CD4-positive, alpha-beta T cell treated with Interleukin-15 for 4 hours (primary cell): ENCODE results near the gene CBFB.

Experiments
- DNase-seq: peaks from one replicate; pipeline ENCODE4 v3.0.0-alpha.2; 2020; ENCODE audit warnings: low spot score

Gene CBFB

DNA sequence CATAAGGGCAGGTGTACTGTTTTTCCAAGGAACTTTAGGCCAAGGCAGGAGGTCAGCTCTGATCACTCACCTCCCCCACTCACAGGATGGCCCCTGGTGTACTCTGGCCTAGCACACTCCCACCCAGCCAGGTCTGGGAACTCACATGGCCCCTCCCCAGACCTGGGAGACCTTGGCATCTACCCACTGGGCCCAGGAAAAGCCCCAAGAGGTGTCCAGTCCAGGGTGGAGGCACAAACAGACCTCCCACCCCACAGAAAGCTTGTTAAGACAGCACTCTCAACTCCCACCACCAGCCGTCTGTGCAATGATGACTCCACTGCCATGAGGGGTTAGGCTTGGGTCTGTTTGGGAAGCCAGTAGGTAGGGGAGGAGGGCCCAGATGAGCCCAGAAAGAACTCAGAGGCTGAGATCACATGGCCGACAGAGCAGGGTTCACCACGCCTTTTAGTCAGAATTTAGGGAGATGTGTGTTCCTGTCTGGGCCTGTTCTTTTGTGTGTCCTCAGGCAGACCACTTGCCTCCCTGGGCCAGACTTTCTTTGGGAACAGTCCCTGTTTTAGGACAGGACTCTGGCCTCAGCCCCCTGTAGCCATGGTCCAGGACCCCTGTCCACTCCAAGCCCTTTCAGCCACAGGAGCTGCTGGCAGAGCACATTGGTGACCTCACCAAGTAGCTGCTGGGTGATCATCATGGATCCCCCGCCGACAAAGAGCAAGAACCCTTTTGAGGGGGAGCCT lies 12.1 kb upstream of the CBFB start:
- DNase-seq = no peak

DNA sequence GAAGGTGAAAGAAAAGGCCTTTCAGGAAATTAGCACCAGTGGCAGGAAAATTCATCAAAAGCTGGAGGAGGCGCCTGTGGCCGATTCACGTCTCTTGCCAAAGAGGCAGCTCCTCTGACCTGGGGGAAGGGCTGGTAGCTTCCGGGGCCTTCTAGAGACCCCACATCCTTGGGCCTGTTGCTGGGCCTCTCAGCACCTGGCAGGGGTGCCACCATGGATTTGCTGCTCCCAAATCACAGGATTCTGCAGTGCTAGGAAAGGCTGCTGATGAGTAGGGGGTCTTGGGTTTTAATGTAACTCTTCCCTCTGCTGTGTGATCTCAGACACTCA lies 11.6 kb upstream of the CBFB start:
- no peak for DNase-seq

DNA sequence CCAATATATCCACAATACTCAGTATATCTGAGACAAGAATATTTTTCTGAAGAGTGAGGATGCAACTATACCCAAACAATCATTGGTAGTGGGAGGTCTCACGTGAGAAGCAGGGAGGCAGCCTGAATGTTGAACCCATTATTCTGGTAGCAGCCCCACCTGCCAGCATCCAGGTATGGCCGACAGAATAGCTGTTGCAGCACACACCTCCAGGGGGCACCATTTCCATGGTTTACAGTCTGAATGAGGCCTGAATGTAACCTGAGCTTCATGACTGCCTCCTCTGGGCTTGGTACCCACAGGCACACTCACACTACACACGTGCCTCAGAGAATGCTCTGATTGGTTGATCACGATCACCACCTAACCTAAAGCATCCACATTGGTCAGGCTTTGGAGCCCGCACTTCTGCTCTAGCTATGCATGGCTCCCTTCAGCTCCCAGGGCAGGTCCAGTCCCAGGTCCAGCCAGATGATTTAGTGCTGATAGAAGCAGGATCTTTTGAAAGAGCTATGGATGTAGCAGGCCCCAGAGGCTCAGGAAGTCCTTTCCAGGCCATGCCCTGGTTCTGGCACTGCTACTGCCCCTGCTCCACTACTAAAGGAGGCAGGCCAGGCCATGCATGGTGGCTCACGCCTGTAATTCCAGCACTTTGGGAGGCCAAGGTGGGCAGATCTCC lies 11.0 kb upstream of the CBFB start:
- DNase-seq = peak; percentile 91

DNA sequence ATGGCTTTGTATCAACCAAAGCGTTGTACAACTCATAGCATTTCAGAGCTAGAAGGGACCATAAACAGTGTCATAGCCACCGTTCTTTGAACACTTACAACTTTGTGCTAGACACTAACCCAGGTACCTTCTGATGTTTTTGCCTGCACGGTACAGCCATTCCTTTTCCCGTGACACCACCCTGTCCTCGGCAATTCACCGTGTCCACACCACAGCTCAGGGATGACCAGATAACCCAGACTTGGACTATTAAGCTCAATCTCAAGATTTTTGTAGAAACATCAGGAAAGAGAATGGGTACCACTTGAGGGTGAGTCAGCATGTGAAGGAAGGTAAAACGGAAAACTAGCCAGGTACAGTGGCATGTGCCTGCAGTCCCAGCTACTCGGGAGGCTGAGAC lies 9.8 kb upstream of the CBFB start:
- DNase-seq = no peak

DNA sequence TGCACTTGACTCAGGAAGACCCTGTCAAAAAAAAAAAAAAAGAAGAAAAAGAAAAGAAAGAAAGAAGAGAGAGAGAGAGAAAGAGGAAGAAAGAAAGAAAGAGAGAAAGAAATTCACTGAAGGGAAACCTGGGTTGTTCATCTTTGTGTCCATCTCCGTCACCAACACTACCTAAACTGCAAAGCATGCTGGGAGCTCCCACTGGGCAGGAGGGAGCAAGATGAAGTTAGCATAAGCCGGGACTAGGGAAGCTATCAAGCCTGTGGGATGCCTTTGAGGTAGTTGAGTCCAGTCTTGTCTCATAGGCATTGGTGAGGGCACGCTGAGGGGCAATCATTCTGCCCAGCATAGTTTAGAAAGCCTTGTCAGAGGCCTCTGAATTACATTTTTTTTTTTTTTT lies 7.6 kb upstream of the CBFB start:
- no peak for DNase-seq

DNA sequence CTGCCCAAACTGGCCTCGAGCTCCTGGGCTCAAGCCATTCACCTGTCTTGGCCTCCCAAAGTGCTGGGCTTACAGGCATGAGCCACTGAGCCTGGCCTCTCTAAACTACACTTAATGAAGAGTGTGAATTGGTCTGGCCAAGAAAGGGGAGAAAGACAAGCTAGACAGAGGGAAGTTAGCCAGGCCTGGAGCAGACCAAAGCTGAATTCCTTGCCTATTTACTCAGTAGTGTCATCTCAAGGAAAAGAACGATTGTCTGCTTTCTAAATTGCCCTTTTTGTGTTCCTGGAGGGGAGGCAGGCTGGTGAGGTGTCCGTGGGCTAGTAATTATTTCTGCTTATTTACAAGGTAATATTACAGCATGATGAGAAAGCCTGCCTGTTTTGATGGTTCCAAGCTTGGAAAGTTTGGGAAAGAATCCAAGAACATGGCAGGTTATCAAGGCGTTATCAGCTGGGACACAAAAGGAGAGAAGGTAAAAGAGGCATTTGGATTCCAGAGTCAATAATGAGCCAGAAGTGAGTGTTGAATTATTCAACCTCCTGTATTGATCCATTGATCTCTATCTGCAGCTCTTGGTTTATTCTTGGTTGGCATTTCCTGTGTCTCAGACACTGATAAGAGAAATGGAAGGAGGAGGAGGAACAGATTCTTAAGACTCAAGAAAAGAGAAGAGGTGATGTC lies 6.3 kb upstream of the CBFB start:
- DNase-seq = no peak

DNA sequence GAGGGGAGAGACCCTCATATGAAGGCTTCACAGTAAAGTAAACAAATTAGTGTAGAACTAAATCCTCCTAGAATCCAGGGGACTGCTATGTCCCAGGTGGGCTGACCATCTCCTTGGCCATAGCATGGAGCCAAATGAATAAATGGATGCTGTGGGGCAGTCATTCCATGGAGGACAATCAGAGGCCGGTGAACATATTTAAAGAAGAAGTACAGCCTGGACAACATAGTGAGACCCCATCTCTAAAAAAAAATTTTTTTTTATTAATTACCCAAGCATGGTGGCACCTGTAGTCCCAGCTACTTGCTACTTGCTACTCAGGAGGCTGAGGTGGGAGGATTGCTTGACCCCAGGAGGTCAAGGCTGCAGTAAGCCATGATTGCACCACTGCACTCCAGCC lies 5.3 kb upstream of the CBFB start:
- DNase-seq = no peak

DNA sequence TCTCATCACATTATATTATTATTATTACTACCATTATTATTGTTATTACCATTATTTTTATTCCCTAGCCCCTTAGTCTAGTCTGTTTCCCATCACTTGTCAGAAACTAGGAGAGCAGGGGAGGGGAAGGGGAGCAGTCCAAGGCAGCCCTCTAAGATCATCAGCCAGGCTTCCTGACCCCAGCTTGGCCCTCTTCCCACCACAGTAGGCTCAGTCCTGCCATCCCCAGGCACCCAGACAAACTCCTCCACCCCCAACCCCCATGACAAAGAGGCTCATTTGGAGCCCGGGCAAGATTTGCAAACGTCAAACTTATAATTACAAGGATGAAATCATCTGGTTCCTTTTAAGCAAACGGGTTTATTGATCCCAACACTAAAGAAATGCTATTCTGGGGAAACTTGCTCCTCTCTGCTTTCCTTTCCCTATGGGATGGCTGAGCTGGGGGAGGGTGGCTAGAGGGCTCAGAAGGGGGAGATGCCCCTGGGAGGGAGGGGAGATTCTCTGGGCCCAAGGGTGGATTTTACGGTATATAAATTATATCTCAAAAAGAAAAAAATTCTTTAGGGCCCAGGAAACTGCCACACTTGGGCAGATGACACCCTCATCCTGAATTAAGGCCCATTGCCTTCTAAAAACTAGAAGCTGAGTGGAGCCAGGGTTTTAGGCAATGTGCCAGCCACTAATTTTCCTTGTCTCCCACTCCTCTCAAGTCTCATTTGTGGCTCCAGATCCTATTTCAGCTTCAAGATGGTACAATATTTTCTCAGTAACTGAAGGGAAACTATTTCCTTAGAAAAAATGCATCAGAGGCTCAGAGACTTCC lies 4.4 kb upstream of the CBFB start:
- no peak for DNase-seq

DNA sequence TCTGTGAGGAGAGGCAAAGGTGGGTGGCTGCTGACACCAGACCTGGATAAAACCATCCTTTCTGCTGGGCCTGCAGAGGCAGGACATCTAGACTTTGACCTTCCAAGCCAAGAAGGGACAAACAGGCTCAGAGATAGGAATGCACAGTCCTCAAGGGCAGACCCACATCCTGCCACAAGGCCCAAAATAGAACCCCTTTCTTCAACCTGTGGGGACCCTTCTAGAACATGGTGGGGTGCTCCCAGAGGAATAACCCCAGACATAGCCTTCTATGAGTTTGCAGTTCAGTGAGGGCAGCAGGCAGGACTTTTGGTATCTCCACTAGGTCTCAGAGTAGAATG lies 3.8 kb upstream of the CBFB start:
- no peak for DNase-seq

DNA sequence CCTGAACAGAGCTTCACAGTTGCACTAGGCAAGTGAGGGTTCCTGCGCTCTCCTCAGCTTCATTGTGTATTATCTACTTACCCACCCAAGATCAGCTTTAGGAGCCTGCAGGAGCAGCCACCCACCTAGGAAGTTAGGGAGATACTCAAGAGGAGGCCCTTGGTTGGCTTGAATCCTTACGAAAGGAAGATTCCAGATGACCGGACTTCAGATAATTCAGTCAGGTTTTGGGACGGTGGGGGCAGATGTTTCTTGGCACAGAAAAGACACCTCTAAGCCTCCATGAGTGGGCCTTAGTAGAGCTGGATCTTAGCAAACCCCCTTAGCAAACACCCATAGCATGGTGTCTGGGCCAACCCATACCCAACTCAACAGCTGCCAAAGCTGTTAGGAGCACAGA lies 2.4 kb upstream of the CBFB start:
- no peak for DNase-seq

DNA sequence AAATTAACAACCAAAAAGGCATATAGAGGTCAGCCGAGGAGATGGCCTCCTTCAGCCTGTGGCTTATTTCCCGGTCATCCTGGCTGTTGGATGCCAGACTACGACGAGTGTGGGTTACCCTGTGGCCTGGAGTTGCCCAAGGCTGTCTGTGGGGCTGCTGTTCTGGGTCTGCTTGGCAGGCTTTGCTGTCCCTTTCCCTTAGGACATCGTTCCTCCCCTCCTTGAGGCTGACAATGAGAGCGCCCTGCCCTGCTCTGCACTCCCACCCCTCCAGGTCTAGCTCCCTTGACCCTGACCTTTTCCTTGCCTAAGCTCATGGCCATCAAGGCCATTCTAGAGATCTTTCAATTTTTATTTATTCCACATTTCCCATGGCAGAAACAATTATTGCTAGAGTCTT lies 1.9 kb upstream of the CBFB start:
- no peak for DNase-seq

DNA sequence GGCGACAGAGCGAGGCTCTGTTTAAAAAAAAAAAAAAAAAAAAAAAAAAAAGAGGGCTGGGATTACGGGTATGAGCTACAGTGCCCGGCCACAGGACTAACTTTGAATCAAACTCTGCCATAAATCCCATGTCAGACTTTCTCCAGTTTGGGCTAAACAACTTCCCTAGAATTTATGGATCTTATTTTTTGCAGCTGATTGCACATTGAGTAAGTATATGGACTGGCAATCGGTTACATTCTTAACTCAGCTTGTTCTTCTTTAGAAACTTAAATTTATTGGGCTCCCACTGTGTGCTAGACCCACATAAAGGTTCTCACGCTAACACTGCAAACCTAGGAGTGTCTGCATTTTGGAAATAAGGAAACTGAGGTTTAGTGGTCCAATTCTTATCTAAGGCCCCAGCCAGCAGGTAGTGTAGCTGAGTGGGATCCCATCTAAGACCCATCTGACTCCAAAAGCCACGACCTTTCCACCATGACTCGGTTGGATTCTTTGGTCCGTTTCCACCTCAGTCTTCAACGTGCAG lies 718 bp upstream of the CBFB start:
- no peak for DNase-seq

DNA sequence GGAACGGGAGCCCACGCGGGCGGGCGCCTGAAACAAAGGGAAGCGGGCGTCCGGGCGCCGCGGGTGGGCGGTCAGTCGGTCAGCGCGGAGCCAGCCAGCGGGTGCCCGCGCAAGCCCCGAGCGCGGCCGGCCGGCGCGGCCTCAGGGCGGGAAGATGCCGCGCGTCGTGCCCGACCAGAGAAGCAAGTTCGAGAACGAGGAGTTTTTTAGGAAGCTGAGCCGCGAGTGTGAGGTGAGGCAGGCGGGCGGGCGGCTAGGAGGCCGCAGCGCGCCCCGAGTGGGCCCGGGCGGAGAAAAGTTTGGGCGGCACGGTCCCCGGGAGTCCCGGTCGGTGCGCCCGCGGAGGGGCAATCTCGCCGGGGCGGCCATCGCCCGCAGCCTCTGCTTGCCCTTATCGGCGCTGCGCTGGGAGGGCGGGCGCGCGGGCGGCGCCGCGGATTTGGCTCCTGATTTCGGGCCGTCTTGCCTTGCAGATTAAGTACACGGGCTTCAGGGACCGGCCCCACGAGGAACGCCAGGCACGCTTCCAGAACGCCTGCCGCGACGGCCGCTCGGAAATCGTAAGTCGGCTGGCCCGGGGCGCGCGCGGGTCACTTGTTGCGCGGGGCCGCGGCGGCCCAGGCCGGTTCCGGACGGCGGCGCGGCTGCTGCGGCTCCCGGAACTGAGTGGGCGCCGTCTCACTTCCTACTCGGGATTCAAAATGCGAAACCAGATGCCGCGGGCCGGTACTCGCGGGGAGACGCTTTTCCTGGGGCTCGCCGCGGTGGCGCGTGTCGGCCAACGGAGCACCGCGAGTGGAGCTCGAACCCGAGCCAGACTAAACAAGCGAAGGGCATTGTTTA lies 526 bp downstream of the CBFB start:
- DNase-seq = peak; percentile 47

DNA sequence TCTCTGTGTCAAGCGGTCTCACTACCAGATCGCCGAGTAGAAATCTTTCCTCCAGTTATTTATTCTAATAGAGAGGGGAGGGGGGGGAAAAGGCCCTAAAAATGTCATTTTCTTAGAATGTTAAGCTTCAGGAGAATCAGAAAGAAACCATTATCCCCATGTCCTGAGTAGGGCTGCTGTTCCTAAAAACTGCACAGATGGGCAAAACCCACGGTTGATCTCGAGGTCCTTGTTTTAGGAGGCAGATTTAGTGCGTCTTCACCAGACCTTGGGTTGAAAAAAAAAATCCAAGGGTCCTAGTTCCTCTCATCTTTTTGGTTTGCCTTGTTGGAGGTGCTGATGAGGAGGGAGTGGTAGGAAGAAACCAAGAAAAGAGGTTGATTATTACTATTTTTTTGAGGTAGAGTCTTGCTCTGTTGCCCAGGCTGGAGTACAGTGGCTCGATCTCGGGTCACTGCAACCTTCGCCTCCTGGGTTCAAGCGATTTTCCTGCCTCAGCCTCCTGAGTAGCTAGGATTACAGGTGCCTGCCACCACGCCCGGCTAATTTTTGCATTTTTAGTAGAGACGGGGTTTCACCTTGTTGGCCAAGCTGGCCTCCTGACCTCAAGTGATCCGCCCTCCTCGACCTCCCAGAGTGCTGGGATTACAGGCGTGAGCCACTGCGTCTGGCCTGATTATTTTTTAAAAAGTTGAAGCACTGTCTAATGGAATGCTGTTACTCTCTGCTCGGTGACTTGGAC lies 1.4 kb downstream of the CBFB start:
- no peak for DNase-seq

DNA sequence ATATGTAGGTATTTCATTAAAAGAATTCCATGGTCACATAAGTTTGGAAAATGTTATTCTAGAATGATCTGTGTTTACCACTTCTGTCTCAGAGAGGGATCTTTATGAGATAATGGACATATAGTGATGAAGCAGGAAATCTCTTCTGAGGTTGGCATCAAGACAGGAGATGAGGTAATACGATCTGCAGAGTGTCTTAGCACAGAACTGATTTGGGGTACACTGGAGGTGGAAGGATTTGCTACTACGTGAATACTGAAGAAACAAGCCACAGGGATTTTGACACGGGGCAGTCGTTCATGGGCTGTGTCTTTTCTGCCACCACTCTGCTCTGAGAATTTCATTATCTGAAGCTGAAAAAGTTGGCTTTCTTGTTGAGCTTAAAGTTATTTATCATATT lies 5.5 kb downstream of the CBFB start:
- no peak for DNase-seq

DNA sequence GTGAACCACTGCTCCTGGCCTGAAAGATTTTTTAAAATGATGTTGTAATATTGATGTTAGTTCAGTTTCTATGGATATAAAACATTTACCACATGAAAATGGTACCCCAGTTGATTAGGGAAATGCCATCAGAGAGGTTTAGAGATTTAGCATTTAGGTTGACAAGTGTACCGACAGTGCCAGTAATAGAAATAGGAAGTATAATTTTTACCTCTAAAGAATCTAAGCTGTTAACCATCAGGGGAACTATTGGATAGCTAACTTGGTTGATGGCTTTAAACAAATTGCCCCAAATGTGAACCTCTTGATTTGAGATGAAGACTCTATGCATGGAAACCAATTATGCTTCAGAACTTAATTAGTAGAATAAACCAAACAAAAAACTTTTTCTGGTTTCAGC lies 6.4 kb downstream of the CBFB start:
- no peak for DNase-seq

DNA sequence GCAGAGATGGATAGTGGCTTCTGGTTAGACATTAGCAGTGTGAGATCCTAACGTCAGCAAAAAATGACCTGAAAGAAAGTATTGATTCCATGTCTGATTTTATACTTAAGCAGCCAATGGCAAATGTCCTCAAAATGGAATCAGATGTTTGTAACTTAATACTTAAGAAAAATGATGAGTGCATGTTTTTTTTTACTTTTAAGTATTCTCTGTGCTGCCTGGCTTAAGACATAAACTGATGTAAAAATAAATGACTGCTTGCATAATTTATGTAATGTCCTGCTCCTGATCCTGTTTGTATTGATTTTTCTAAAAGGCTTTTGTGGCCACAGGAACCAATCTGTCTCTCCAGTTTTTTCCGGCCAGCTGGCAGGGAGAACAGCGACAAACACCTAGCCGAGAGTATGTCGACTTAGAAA lies 7.4 kb downstream of the CBFB start:
- no peak for DNase-seq

DNA sequence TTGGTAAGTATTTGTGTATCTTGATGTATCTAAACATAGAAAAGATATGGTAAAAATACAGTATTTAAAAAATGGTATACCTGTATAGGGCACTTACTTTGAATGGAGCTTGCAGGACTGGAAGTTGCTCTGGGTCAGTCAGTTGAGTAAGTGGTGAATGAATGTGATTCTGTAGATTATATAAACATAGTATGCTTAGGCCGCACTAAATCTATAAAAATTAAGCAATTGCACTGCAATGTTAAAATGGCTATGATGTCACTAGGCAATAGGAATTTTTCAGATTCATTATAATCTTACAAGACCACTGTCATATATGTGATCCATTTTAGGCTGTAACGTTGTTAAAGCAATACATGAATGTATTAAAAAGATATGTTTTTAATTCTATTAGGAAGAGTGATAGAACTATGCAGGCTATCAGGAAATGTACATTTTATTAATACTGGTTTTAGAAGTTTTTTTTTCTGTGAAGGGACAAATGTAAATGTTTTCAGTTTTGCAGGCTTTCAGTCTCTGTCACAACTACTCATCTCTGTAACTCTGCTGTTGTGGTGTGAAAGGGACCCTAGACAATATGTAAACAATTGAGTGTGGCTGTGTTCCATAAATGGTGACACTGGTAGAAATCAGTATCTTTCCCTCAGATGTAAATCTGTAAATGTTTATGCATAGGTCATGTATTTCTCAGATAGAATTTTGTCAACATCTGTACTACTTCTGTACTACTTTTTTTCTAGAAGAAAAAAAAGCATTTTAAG lies 10.5 kb downstream of the CBFB start:
- no peak for DNase-seq

DNA sequence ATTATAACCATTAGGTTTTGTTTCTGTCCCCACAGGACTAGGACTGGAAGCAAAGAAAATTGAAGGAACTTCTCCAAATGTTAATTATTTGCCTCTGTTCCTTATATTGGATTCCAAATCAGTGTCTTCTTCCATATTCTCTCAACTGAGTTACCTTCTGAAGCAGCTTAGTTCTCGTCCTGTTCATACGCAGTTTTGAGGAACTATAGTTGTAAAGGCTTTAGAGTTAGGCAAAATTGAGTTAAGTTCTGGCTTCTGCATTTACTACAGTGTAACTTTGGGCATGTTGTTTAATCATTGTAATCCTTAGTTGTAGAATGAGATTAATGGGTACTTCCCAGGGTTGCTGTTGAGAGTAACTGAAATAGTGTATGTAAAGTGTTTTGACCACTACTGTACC lies 11.2 kb downstream of the CBFB start:
- no peak for DNase-seq

DNA sequence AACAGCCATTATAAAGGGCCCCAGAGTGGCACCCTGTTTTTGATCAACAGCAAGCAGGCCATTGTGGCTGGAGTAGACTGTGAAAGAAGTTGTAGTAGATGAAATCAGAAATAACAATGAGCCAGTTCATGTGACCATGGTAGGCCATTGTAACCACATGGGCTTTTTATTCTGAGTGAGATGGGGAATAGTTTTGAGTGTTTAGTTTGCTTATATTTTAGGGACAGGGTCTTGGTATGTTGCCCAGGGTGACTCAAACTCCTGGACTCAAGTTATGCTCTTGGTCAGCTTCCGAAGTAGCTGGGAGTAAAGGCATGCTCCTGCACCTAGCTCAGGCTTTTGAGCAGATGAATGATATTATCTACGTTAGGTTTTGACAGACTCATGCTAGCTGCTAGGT lies 12.0 kb downstream of the CBFB start:
- no peak for DNase-seq
